ENCODE measurements around the gene CFAP107. TPM values are rescaled to one million over a fixed set of nuclear protein-coding genes. Genes with fewer than 3 reads are reported as not detected.

CFAP107 gene
- total and polyA plus RNA-seq, 2 of the 4 experiments (the other 2 are of a cell fraction): not detected

DNA sequence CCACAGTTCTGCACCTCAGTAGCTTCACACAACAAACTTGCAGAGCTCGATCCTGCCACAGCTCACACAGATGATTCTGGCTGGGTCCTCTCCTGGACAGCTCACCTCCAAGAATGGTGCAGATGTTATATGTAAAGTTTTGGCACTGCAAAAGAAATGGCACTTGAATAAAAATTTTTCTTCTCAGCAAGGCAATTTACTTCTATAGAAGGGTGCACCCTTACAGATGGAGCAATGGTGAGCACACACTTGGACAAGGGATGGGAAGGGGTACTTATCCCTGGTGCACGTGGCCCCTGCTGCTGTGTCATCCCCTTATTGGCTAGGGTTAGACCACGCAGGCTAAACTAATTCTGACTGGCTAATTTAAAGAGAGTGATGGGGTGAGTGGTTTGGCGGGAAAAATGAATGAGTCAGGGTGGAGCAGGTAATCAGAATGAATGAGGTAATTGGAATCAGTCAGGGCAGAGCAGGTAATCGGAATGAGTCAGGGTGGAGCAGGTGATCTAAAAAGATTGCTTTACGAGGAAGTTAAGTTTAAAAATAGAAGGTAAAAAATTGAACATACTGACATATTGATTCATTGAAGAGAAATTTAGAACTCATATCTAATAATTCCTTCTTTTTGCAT is 42.1 kb upstream of the CFAP107 start:
- Histone ChIP-seq H3K9me3 (ENCODE audit: control insufficient read depth, insufficient read depth, low read length) (no peaks in the 10 kb centered on the region), H4K8ac (ENCODE audit: low read depth in 2 of 2, low read length in 2 of 2) (no peak overlapping the region), H2BK15ac (ENCODE audit: low read depth, low read length) (no peak overlapping the region), H3K23ac (ENCODE audit: low read depth, low read length) (no peak overlapping the region), H4K91ac (ENCODE audit: insufficient read depth, low read depth, low read length) (no peak overlapping the region), H3K56ac (ENCODE audit: extremely low read depth, insufficient read depth, low read length) (no peak overlapping the region), H2AK9ac (replicated peaks; ENCODE audit: low read depth, low read length, poor library complexity) (no peak overlapping the region), H3K4me1 (ENCODE audit: control insufficient read depth, insufficient read depth, low read length) (no peaks in the 10 kb centered on the region), H2AK5ac (ENCODE audit: low read depth, low read length) (no peak overlapping the region), H2BK120ac (ENCODE audit: low read depth, low read length) (no peak overlapping the region), H3K27ac (ENCODE audit: insufficient read depth, low read length) (no peak overlapping the region), H2AFZ (replicated peaks; ENCODE audit: low read length, poor library complexity) (no peak overlapping the region), H3K14ac (replicated peaks; ENCODE audit: low read depth, low read length) (no peak overlapping the region), H3K18ac (ENCODE audit: low read depth, low read length) (no peak overlapping the region), H3K27me3 (ENCODE audit: control insufficient read depth, insufficient read depth, low read length) (no peaks in the 10 kb centered on the region), H2BK20ac (ENCODE audit: low read depth, low read length) (no peak overlapping the region), H3K9ac (ENCODE audit: low read depth, low read length) (no peak overlapping the region), H4K5ac (ENCODE audit: low read depth, low read length) (no peak overlapping the region), H4K20me1 (ENCODE audit: insufficient read depth, low read length) (no peaks in the 10 kb centered on the region), H2BK5ac (ENCODE audit: low read depth, low read length, poor library complexity, severe bottlenecking) (no peak overlapping the region), H3K4ac (ENCODE audit: low read depth, low read length) (no peak overlapping the region), H3K4me3 (ENCODE audit: insufficient read depth, low read depth, low read length) (no peak overlapping the region), H3K79me1 (ENCODE audit: low read depth in 1 of 2, low read length in 2 of 2) (no peaks in the 10 kb centered on the region), H3K4me2 (ENCODE audit: low read depth, low read length) (no peak overlapping the region), H3K36me3 (ENCODE audit: control insufficient read depth, insufficient read depth, low read length) (no peaks in the 10 kb centered on the region), H3K9me1 (ENCODE audit: insufficient read depth, low read length) (no peaks in the 10 kb centered on the region)
- ChIA-PET POLR2A (ENCODE audit: unreplicated experiment) (no interaction called here), CTCF (no interaction called here)
- dilution Hi-C loops (cut with HindIII; ENCODE audit: low sequenced_read_pairs, unreplicated experiment) (no loop called here), intact Hi-C loops (cut with micrococcal nuclease) (no loop called here), in situ Hi-C loops (cut with MboI; ENCODE audit: low sequenced_read_pairs) (no loop called here)
- DNase-seq (no peak), ATAC-seq (ENCODE audit: low read depth) (no peak)
- no TSS peak for BruUV-seq (replicated peaks)
- no peak for TF ChIP-seq CEBPB (IDR thresholded peaks at IDR 0.05; ENCODE audit: low read depth, low read length)
- TF ChIP-seq POLR2A (IDR thresholded peaks at IDR 0.05; ENCODE audit: low read depth, low read length): no peak
- no peak for TF ChIP-seq RCOR1 (IDR thresholded peaks at IDR 0.05; ENCODE audit: insufficient replicate concordance, low read length)
- TF ChIP-seq MAZ (IDR thresholded peaks at IDR 0.05; ENCODE audit: borderline replicate concordance, low read depth, low read length): no peak
- TF ChIP-seq RFX5 (IDR thresholded peaks at IDR 0.05; ENCODE audit: low read depth, low read length): no peak
- no peak for TF ChIP-seq FOS (IDR thresholded peaks at IDR 0.05; ENCODE audit: low read depth, low read length)
- TF ChIP-seq CHD1 (IDR thresholded peaks at IDR 0.05; ENCODE audit: low read depth, low read length): no peak
- TF ChIP-seq MAFK (IDR thresholded peaks at IDR 0.05; ENCODE audit: low read depth, low read length): no peak
- TF ChIP-seq, protein P1, sequence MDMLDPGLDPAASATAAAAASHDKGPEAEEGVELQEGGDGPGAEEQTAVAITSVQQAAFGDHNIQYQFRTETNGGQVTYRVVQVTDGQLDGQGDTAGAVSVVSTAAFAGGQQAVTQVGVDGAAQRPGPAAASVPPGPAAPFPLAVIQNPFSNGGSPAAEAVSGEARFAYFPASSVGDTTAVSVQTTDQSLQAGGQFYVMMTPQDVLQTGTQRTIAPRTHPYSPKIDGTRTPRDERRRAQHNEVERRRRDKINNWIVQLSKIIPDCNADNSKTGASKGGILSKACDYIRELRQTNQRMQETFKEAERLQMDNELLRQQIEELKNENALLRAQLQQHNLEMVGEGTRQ (IDR thresholded peaks at IDR 0.05; ENCODE audit: low read depth, low read length): no peak
- TF ChIP-seq, protein P2, sequence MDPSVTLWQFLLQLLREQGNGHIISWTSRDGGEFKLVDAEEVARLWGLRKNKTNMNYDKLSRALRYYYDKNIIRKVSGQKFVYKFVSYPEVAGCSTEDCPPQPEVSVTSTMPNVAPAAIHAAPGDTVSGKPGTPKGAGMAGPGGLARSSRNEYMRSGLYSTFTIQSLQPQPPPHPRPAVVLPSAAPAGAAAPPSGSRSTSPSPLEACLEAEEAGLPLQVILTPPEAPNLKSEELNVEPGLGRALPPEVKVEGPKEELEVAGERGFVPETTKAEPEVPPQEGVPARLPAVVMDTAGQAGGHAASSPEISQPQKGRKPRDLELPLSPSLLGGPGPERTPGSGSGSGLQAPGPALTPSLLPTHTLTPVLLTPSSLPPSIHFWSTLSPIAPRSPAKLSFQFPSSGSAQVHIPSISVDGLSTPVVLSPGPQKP (IDR thresholded peaks at IDR 0.05; ENCODE audit: borderline replicate concordance, low read depth, low read length): no peak
- no peak for TF ChIP-seq RAD21 (IDR thresholded peaks at IDR 0.05; ENCODE audit: low read length)
- WGBS, 2 experiments (ENCODE audit: extremely low coverage in 2 of 2, insufficient read length in 1 of 2): 31% methylated on average over 3 of the region's 6 CpGs; no CpG with 5 or more reads in 1 of the 2 experiments

Measured in IMR-90 (cell line).